Hematopoietic multipotent progenitor cell treated with erythropoietin and hydrocortisone succinate and interleukin-3 and kit ligand, for 8 days (in vitro differentiated cells): ENCODE data around the gene ETF1.
A peak's percentile ranks its signal among the peaks of the same experiment; 100 is the strongest.
"Not testable (repeated sequence)": the region's sequence is repeated elsewhere in the genome, so short reads cannot be mapped to it uniquely, and the experiment has no call there.

Experiments used
- DNase-seq: peaks from one replicate; pipeline ENCODE4 v3.0.0-alpha.2; 2015

ETF1 gene

DNA sequence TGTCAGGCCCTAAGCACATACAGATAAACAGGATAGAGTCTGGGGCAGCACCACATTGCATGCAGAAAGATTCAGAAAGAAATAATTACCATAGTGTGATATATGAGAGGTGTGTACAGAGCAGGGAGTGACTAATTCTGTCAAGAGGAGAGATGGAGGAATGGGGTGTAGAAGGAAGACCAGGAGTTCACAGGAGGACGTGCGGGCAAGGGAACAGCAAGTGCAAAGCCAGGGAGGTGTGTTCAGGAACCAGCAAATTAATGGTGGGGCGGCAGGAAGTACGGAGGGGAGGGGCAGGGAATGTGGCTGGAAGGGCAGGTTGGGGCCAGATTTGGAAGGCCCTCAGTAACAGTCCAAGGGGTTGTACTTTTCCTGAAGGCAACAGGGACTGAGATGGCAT is 60.4 kb downstream of the ETF1 start:
- DNase-seq: no peak

DNA sequence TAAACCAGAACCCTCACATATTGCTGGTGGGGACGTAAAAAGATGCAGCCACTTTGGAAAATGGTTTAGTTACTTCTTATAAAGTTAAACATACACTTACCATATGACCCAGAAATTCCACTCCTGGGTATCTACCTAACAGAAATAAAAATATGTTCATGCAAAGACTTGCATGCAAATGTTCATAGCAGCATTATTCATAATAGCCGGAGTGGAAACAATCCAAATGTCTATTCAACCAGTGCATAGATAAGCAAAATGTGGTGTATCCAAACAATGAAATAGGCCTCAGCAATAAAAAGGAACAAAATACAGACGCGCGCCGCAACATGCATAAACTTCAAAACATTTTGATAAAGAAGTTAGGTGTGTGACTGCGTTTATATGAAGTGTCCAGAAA is 66.1 kb downstream of the ETF1 start:
- no peak for DNase-seq

DNA sequence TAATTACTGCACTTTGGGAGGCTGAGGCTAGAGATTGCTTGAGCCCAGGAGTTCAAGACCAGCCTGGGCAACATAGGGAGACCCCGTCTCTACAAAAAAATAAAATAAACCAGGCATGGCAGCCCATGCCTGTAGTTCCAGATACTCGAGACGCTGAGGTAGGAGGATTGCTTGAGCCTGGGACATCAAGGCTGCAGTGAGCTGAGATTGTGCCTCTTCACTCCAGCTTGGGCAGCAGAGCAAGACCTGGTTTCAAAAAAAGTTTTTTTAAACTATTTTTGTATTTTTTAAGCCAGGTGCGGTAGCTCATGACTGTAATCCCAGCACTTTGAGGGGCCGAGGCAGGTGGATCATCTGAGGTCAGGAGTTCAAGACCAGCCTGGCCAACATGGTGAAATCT is 69.9 kb downstream of the ETF1 start:
- not testable (repeated sequence) for DNase-seq

DNA sequence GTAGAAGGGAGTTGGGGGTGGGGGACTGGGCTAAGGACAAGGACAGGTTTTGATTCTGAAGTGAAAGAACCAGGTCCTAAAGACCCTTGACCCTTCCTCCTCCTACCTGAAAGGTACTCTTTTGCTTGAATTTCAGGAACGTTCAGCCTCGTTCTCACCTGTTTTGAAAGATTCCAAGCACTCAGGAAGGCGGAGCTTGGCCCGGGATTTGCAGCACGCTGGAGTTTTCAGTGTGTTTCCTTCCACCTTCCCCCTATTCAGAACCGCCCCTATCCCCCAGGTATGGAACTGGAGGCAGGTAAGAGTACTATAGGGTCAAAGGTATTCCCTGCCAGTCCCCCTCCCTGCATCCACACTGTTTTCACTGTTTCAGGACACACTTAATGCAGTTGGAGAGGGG is 70.7 kb downstream of the ETF1 start:
- DNase-seq: no peak

DNA sequence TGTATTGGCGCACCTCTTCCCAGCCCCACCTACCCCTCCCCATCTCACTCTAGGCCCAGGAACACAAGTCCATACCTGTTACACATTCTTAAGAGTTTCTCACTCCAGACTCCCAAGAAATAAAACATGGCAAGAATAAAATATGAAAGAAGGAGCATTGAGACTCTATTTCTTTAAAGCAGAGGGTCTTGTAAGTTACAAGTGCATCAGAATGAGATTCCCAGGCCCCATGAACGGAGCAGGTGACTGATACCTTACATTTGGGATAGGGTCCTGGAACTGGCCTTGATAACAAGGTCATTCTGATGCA is 72.0 kb downstream of the ETF1 start:
- DNase-seq: no peak

DNA sequence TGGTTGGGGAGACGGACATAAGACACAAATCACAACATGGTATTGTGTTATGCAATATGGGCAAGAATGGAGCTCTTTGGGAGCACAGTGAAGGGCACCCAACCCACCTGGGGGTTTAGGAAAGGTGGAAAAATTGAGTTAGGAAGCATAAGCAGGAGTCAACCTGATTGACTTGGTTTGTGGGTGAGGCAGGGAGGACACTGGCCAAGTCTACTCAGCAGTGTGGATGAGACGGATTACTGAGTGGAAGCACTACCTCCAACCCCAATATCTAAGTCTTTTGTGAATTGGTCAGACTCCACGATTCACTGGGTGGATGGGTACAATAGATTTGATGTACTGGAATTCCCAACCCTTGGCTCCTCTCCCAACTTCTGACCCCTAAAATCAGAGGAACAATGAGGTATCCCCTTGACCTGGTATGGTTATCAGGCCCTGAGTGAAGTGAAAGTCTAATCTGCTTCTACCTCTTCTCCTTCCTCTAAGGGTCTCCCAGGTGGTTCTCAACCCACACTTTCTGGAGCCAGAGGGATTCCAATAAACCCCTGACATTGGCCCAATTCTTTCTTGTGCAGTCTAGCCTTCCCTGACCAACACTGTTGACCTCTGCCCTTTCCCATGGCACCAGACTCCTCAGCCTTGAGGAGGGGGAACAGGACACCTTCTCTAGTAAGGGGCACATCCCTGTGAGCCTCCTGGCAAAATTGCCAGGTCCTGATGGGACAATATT is 72.5 kb downstream of the ETF1 start:
- no peak for DNase-seq

DNA sequence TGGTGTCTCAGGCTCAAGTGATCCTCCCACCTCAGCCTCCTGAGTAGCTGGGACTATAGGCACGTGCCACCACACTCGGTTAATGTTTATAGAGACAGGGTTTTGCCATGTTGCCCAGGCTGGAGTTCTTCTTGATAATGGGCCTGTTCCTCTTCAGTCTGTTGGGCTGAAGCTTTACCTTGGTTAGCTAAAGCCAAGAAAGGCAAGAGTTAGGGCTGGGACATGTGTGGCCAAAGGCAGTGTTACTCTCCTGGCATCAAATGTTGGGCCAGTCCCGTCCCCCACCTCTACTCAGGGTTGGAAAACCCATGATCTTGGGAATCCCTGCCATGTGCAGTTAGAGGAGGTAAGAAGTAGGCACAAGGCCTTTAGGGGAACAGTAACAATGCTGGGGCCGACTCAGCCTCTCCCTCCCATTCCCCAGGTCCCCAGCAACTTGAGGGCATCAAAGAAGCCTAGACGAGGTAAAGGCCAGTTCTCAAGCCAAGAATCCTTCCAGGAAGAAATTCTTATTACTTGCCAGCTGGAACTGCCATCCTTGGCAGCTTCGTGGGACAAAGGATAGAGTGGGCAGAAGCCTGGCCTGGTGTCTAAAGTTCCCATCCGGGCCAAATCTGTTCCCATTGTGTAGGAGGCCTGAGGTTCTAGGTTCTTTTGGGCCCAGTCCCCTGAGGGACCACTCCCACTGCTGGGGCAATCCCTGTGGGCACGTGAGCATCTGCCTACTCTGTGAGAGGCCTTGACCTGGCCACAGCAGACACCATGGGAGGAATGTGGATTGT is 73.3 kb downstream of the ETF1 start:
- no peak for DNase-seq

DNA sequence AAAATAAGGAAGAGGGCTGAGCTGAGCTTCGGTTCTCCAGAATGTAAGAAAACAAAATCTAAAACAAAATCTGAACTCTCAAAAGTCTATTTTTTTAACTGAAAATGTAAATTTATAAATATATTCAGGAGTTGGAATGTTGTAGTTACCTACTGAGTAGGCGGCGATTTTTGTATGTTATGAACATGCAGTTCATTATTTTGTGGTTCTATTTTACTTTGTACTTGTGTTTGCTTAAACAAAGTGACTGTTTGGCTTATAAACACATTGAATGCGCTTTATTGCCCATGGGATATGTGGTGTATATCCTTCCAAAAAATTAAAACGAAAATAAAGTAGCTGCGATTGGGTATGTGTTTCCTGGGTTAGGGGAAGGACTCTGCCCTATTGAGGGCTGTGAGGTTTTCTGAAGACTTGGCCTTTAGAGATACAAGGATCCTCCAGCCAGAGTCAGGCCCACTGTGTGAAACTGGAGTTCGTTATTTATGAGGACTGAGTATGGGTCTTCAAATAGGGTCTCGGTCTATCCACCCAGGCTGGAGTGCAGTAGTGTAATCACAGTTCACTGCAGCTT is 74.0 kb downstream of the ETF1 start:
- no peak for DNase-seq

DNA sequence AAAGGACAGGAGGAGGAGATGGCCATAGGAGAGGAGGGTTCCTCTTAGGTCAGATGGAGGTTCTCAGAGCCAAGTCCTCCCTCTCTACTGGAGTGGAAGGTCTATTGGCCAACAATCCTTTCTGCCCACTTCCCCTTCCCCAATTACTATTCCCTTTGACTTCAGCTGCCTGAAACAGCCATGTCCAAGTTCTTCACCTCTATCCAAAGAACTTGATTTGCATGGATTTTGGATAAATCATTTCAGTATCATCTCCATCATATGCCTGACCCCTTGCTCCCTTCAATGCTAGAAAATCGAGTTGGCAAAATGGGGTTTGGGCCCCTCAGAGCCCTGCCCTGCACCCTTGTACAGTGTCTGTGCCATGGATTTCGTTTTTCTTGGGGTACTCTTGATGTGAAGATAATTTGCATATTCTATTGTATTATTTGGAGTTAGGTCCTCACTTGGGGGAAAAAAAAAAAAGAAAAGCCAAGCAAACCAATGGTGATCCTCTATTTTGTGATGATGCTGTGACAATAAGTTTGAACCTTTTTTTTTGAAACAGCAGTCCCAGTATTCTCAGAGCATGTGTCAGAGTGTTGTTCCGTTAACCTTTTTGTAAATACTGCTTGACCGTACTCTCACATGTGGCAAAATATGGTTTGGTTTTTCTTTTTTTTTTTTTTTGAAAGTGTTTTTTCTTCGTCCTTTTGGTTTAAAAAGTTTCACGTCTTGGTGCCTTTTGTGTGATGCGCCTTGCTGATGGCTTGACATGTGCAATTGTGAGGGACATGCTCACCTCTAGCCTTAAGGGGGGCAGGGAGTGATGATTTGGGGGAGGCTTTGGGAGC is 74.7 kb downstream of the ETF1 start:
- no peak for DNase-seq

DNA sequence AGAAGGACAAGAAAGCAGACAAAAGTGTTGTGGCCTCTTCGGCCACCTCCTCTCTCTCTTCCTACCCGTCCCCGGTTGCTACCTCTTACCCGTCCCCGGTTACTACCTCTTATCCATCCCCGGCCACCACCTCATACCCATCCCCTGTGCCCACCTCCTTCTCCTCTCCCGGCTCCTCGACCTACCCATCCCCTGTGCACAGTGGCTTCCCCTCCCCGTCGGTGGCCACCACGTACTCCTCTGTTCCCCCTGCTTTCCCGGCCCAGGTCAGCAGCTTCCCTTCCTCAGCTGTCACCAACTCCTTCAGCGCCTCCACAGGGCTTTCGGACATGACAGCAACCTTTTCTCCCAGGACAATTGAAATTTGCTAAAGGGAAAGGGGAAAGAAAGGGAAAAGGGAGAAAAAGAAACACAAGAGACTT is 75.3 kb downstream of the ETF1 start:
- DNase-seq: no peak

DNA sequence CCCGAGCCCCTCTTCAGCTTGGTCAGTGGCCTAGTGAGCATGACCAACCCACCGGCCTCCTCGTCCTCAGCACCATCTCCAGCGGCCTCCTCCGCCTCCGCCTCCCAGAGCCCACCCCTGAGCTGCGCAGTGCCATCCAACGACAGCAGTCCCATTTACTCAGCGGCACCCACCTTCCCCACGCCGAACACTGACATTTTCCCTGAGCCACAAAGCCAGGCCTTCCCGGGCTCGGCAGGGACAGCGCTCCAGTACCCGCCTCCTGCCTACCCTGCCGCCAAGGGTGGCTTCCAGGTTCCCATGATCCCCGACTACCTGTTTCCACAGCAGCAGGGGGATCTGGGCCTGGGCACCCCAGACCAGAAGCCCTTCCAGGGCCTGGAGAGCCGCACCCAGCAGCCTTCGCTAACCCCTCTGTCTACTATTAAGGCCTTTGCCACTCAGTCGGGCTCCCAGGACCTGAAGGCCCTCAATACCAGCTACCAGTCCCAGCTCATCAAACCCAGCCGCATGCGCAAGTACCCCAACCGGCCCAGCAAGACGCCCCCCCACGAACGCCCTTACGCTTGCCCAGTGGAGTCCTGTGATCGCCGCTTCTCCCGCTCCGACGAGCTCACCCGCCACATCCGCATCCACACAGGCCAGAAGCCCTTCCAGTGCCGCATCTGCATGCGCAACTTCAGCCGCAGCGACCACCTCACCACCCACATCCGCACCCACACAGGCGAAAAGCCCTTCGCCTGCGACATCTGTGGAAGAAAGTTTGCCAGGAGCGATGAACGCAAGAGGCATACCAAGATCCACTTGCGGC is 75.9 kb downstream of the ETF1 start:
- no peak for DNase-seq

DNA sequence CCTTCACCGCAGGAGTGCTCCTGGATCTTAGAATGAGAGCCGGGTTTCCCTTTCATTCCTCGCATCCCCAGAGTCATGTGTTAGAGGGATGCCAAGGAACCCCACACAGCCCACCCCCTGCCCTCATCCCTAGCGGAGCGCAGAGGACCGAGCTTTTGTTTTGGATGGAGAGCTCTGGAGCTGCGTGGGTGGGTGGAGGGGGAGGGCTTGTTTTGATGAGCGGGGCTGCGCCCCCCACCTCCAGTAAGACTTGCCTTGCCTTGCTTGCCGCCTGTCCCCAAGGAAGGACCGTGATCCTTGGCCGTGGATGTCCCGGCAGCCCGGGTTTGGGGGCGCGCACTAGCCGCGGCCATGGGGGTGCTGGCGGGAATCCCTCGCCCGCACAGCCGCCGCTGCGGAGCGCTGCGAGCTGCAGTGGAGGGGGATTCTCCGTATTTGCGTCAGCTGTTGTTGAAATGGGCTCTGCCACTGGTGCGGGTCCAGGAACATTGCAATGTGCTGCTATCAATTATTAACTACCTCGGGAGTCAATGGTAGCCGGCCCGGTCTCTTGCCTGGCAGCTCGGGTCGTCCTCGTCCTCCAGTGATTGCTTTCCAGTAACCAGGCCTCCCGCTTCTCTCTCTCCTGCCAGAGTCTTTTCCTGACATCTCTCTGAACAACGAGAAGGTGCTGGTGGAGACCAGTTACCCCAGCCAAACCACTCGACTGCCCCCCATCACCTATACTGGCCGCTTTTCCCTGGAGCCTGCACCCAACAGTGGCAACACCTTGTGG is 76.7 kb downstream of the ETF1 start:
- DNase-seq: no peak

DNA sequence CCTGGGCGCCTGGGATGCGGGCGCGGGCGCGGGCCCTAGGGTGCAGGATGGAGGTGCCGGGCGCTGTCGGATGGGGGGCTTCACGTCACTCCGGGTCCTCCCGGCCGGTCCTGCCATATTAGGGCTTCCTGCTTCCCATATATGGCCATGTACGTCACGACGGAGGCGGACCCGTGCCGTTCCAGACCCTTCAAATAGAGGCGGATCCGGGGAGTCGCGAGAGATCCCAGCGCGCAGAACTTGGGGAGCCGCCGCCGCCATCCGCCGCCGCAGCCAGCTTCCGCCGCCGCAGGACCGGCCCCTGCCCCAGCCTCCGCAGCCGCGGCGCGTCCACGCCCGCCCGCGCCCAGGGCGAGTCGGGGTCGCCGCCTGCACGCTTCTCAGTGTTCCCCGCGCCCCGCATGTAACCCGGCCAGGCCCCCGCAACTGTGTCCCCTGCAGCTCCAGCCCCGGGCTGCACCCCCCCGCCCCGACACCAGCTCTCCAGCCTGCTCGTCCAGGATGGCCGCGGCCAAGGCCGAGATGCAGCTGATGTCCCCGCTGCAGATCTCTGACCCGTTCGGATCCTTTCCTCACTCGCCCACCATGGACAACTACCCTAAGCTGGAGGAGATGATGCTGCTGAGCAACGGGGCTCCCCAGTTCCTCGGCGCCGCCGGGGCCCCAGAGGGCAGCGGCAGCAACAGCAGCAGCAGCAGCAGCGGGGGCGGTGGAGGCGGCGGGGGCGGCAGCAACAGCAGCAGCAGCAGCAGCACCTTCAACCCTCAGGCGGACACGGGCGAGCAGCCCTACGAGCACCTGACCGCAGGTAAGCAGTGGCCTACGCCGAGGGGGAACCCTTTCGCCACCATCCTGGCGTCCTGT is 77.5 kb downstream of the ETF1 start, which contains the start of gene EGR1:
Gene EGR1 (plus strand): TSS at position 219 of the 864 bp plus-strand sequence. CDS start 283 bp downstream, at position 502.
- peak; percentile 92 for DNase-seq

DNA sequence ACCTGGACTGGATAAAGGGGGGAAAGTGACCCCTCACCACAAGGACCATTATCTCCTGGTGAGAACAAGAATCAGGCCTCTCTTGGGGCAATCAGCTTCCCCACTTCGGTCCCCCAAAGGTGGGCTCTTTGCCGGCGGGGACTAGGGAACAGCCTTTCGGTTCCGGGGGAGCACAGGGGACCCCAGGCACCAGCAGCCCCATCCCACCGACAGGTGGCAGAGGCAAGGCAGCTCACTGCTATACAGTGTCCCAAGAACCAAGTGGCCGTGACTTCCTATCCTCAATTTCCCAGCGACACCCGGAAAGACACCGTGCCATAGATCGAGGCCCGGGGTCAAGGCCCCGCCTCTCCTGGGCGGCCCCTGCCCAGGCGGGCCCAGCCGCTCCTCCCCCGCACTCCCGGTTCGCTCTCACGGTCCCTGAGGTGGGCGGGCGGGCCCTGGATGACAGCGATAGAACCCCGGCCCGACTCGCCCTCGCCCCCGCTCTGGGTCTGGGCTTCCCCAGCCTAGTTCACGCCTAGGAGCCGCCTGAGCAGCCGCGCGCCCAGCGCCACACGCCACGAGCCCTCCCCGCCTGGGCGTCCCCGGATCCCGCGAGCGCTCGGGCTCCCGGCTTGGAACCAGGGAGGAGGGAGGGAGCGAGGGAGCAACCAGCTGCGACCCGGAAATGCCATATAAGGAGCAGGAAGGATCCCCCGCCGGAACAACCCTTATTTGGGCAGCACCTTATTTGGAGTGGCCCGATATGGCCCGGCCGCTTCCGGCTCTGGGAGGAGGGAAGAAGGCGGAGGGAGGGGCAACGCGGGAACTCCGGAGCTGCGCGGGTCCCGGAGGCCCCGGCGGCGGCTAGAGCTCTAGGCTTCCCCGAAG is 78.4 kb downstream of the ETF1 start:
- peak; percentile 99 for DNase-seq

DNA sequence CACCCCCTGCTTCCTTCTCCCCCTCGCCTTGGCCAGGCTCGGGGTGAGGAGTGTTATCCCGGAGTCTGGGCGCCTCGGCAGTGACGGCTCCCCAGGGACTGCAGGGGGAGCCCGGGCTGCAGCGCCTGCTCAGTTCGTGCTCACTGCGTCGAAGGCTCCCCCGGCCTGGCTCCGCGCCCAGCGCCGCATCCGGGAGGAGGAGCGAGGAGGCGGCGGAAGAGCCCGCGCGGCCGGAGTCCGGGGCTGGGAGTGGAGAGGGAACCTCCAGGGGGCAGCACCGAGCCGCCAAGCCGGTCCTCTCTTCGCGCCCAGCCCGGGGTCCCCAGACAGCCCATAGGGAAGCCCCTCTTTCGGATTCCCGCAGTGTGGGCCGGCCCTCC is 79.0 kb downstream of the ETF1 start:
- DNase-seq: peak; percentile 94

DNA sequence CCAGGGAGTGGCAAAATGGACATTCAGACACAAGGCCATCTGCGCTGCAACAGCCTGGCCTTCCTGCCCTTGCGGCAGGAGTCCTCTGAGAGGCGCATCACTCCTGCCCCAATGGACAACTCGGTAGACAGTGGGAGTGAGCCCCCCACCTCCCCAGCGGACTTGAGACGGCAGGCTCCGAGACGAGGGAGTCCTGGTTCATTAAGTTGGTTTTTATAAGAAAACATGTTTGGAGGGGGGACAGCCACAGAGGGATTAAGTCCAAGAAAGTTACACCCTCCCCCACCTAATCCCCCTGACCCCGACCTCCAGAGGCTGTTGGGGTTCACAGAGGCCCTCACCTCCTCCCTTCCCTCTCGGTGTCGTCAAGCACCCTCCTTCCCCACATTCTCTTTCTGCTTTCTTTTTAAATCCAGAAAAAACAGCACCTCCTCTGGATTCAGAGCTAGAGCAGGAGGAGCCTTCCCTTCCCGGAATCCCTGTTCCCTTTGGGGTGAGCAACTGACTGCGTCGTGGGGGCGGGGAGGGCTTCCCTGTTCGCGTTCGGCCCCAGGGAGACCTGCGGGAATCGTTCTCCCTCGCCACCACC is 79.5 kb downstream of the ETF1 start:
- peak; percentile 18 for DNase-seq

DNA sequence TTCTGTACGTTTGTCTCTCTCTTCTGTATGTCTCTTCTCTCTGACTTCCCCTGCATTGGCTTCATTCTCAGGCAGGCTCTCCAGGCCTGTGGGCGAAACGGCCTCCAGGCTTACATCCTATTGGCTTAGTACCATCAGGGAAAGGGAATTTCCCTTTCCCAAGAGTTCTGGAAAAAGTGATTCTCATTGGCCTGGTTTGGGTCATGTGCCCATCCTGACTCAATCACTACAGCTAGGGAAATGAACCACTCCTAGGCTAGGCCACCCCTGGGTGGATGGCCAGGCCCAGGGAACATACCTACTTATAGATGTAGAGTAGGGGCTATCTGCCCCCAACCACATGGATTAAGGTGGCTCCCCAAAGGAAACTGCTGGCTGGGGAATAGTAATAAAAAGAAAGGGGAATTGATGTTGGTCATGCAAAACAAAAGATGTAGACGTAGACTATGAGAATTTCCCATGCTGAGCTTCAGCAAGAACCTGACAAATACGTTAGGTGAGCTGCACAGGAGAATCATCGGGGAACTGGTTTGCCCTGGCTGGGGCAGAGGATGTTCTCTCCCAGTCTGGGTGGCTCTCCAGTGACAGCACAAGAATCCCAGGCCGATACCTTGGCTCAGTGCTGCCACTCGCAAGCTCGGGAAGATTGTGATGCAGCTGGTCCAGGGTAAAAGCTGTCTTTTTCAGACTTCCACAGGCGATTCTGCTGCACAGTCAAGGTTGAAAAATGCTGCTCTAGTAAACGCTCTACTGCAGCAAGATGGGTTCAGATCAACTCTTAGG is 81.5 kb downstream of the ETF1 start:
- DNase-seq: no peak

DNA sequence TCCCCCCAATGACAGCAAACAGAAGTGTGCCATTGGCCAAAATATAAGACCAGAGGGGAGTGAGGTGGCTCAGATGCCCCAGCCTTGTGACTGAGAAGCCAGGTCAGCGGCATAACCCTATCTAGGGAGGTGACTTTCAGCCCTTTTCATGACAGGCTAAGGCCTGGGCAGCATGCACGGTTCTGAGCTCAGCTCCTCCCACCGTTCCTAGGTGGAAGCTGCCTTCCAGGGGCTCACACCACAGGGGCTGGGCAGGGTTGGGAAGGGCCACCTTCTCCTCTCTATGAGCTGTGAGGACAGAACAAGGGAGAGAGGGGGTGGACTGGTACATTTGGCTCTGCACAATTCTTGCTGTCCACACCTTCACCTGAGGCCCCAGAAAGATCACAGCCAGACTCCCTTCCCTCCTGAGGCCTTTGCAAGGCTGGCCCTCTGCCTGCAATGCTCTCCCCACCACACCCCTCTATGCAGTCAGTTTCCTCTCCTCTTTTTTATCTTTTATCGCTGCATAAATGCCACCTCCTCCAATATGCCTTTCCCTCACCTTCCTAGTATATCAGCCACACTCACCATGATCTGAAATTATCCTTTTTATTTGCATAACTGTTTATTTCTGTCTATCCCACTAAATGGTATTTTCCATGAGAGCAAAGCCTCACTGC is 82.9 kb downstream of the ETF1 start:
- peak; percentile 36 for DNase-seq
